Measurements from ENCODE around the gene BHLHA9.
A peak's percentile ranks its signal among the peaks of the same experiment; 100 is the strongest.

Gene BHLHA9

DNA sequence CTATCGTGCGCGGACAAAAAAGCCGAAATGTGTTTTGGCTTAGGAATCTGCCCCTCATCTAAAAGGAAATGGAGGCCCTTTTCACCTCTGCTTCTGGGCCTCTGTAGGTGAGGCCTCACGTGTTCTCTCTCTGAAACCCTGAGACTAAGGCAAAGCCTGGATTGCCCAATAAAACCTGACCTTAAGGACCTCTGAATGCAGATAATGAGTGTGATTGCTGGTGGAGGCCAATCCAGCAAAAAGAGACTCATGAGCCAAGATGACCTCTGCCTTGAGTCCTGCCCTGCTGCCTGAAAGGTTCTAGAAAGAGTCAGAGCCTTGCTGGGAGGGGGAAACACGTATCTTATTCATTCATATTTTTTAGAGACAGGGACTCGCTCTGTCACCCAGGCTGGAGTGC is 45.9 kb upstream of the BHLHA9 start:
- TF ChIP-seq EZH2phosphoT487 (IDR thresholded peaks at IDR 0.05; ENCODE audit: low read depth), result no peak
- TF ChIP-seq, protein P1, sequence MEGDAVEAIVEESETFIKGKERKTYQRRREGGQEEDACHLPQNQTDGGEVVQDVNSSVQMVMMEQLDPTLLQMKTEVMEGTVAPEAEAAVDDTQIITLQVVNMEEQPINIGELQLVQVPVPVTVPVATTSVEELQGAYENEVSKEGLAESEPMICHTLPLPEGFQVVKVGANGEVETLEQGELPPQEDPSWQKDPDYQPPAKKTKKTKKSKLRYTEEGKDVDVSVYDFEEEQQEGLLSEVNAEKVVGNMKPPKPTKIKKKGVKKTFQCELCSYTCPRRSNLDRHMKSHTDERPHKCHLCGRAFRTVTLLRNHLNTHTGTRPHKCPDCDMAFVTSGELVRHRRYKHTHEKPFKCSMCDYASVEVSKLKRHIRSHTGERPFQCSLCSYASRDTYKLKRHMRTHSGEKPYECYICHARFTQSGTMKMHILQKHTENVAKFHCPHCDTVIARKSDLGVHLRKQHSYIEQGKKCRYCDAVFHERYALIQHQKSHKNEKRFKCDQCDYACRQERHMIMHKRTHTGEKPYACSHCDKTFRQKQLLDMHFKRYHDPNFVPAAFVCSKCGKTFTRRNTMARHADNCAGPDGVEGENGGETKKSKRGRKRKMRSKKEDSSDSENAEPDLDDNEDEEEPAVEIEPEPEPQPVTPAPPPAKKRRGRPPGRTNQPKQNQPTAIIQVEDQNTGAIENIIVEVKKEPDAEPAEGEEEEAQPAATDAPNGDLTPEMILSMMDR (IDR thresholded peaks at IDR 0.05; ENCODE audit: low read depth, low read length), result no peak
- H2AFZ ChIP-seq (ENCODE audit: low read depth, low read length), result no peak overlapping the region
- no peak overlapping the region for H3K4me3 ChIP-seq (ENCODE audit: low read length)
- H3K4me2 ChIP-seq (ENCODE audit: low read length), result no peak overlapping the region
- H3K4me1 ChIP-seq (ENCODE audit: low read length), result peaks cover 7% of the 10 kb centered on the region
- H4K20me1 ChIP-seq (ENCODE audit: insufficient read depth, low read length), result peaks cover 69% of the 10 kb centered on the region
- peaks cover 32% of the 10 kb centered on the region for H3K36me3 ChIP-seq (replicated peaks; ENCODE audit: low read depth, low read length)
- H3K27ac ChIP-seq (ENCODE audit: low read length), result no peak overlapping the region
- H3K9ac ChIP-seq (ENCODE audit: low read length), result no peak overlapping the region
- H3K79me2 ChIP-seq (ENCODE audit: low read length), result peaks cover 94% of the 10 kb centered on the region
- no peaks in the 10 kb centered on the region for H3K27me3 ChIP-seq (ENCODE audit: low read depth, low read length)
- no peaks in the 10 kb centered on the region for H3K9me3 ChIP-seq (ENCODE audit: insufficient read depth, low read length)

DNA sequence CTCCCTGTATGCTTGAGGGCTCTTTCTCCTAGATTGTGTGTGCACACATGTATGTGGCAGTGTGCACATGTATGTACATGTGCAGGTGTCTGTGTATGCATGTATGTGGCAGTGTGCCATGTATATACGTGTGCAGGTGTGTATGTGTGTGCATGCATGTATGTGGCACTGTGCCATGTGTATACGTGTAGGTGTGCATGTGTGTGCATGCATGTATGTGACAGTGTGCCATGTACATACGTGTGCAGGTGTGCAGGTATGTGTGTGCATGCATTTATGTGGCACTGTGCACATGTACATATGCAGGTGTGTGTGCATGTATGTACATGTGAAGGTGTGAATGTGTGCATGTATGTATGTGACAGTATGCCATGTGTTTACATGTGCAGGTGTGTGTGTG is 43.9 kb upstream of the BHLHA9 start:
- Histone ChIP-seq H3K4me1 (ENCODE audit: low read length) (peaks cover 10% of the 10 kb centered on the region), H3K36me3 (replicated peaks; ENCODE audit: low read depth, low read length) (peaks cover 26% of the 10 kb centered on the region), H3K27ac (ENCODE audit: low read length) (no peak overlapping the region), H3K79me2 (ENCODE audit: low read length) (peaks cover 77% of the 10 kb centered on the region), H3K9me3 (ENCODE audit: insufficient read depth, low read length) (no peaks in the 10 kb centered on the region), H3K4me3 (ENCODE audit: low read length) (no peak overlapping the region), H3K27me3 (ENCODE audit: low read depth, low read length) (peaks cover 2% of the 10 kb centered on the region; the same call in 1 of the 2 replicates), H4K20me1 (ENCODE audit: insufficient read depth, low read length) (peaks cover 56% of the 10 kb centered on the region), H2AFZ (ENCODE audit: low read depth, low read length) (no peak overlapping the region), H3K9ac (ENCODE audit: low read length) (no peak overlapping the region), H3K4me2 (ENCODE audit: low read length) (no peak overlapping the region)
- TF ChIP-seq EZH2phosphoT487 (IDR thresholded peaks at IDR 0.05; ENCODE audit: low read depth), result no peak

DNA sequence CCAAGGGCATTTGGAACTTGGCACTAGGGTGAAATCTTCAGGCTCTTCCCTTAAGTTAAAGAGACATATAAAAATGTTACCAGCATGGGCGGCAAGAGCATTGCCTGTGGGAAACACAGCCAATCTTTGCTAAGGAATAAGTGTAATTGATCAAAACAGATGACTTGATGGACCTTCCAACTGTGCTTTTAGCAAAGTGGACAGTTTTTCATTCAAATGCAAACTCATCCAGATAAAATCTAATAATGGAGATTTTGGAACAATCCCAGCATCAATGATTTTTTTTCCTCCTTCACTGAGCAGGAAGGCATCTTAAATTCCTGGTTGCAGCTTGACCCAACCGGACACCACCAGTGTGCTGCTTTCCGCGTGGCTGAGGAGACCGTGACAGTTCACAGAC is 42.9 kb upstream of the BHLHA9 start:
- H3K9ac ChIP-seq (ENCODE audit: low read length), result peak overlapping the region; percentile 77; the same call in 1 of the 2 replicates
- peaks cover 9% of the 10 kb centered on the region for H3K27me3 ChIP-seq (ENCODE audit: low read depth, low read length)
- peak overlapping the region; percentile 96 for H3K4me2 ChIP-seq (ENCODE audit: low read length)
- H3K9me3 ChIP-seq (ENCODE audit: insufficient read depth, low read length), result no peaks in the 10 kb centered on the region
- no peak for TF ChIP-seq EZH2phosphoT487 (IDR thresholded peaks at IDR 0.05; ENCODE audit: low read depth)
- TF ChIP-seq, protein P1 (IDR thresholded peaks at IDR 0.05; ENCODE audit: low read depth, low read length), result no peak
- H4K20me1 ChIP-seq (ENCODE audit: insufficient read depth, low read length), result peaks cover 46% of the 10 kb centered on the region
- no peak overlapping the region for H2AFZ ChIP-seq (ENCODE audit: low read depth, low read length)
- peaks cover 67% of the 10 kb centered on the region for H3K79me2 ChIP-seq (ENCODE audit: low read length)
- peaks cover 10% of the 10 kb centered on the region for H3K4me1 ChIP-seq (ENCODE audit: low read length)
- no peak overlapping the region for H3K27ac ChIP-seq (ENCODE audit: low read length)
- peak overlapping the region; percentile 92 for H3K4me3 ChIP-seq (ENCODE audit: low read length)
- peaks cover 23% of the 10 kb centered on the region for H3K36me3 ChIP-seq (replicated peaks; ENCODE audit: low read depth, low read length)

DNA sequence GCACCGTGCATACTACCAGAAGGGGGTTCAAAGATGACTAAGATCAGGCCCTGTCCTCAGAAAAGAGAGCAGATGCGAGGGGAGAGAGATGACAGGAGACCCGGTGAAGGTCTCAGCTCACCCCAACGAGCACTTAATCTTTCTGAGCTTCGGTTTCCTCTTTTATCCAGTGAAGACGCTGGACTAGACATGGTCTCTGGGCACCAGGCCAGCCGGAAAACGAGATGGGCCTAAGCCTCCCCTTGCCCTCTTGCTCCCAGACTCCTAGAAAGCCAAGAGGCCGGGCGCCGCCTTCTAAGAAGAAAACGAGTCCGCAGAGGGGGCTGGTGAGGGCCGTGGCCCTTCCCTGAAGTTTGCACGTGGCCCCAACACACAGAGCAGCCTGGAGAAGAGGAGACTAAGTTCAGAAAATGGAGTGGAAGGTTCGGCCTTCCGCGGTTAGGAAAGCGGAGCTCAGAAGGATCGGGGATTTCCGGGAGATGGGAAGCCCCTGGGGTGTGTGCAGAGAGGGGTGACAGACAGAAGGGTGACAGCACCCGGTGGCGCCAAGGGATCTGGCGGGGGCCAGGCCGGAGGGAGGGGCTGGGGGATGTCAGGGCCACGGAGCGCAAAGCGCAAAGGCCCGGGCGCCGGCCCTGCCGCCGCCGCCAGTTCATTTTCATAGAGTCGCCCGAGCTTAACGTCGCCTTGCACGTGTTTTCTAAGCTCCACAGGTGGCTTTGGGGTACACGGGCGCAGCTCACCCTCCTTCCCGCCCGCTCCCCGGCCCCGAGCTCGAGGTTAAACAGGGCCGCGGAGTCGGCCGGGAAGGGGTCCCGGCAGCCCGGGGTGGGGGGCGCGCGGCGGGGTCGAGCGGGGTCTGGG is 42.1 kb upstream of the BHLHA9 start:
- H3K27ac ChIP-seq (ENCODE audit: low read length), result peak overlapping the region; percentile 66
- H3K9me3 ChIP-seq (ENCODE audit: insufficient read depth, low read length), result no peaks in the 10 kb centered on the region
- TF ChIP-seq EZH2phosphoT487 (IDR thresholded peaks at IDR 0.05; ENCODE audit: low read depth), result no peak
- TF ChIP-seq, protein P1 (IDR thresholded peaks at IDR 0.05; ENCODE audit: low read depth, low read length), result no peak
- H3K4me1 ChIP-seq (ENCODE audit: low read length), result peaks cover 10% of the 10 kb centered on the region
- H3K79me2 ChIP-seq (ENCODE audit: low read length), result peaks cover 60% of the 10 kb centered on the region
- H3K36me3 ChIP-seq (replicated peaks; ENCODE audit: low read depth, low read length), result peaks cover 23% of the 10 kb centered on the region
- peak overlapping the region; percentile 96 for H3K4me2 ChIP-seq (ENCODE audit: low read length)
- peak overlapping the region; percentile 77 for H3K9ac ChIP-seq (ENCODE audit: low read length)
- peak overlapping the region; percentile 92 for H3K4me3 ChIP-seq (ENCODE audit: low read length)
- H2AFZ ChIP-seq (ENCODE audit: low read depth, low read length), result no peak overlapping the region
- peaks cover 41% of the 10 kb centered on the region for H4K20me1 ChIP-seq (ENCODE audit: insufficient read depth, low read length)
- peaks cover 12% of the 10 kb centered on the region for H3K27me3 ChIP-seq (ENCODE audit: low read depth, low read length)
